Heart right ventricle (tissue), 16 donors: ENCODE measurements around the gene COPZ1. TPM values are rescaled to one million over a fixed set of nuclear protein-coding genes. Genes with fewer than 3 reads are reported as not detected.

Experiments
- ATAC-seq, 8 donors: fragments of 200-7000 bp; cut with Tn5 transposase; one replicate each; pipeline ENCODE4 v1.9.1; 2020; ENCODE audit warnings: mild to moderate bottlenecking in 8 of 8, moderate library complexity in 8 of 8, moderate number of reproducible peaks in 1 of 8
- DNase-seq, 2 donors: peaks; one replicate each; pipeline ENCODE4 v3.0.0-alpha.2; 2020
- H3K27ac ChIP-seq, 10 donors: fragments of 200-600 bp; sonication (generic) in 2 of 10; one replicate each; pipeline versions ENCODE4 v1.5.0 to v1.8.0; 2020 to 2022; ENCODE audit warnings: mild to moderate bottlenecking in 3 of 10
- H3K27me3 ChIP-seq, 7 donors: fragments of 200-600 bp; one replicate each; pipeline ENCODE4 v1.8.0; 2021 to 2022; ENCODE audit warnings: mild to moderate bottlenecking in 2 of 7
- H3K36me3 ChIP-seq, 9 donors: fragments of 200-600 bp; sonication (generic) in 1 of 9; one replicate each; pipeline versions ENCODE4 v1.5.0 to v1.8.0; 2020 to 2022; ENCODE audit warnings: mild to moderate bottlenecking in 2 of 9
- H3K4me1 ChIP-seq, 9 donors: fragments of 200-600 bp; sonication (generic) in 1 of 9; one replicate each; pipeline versions ENCODE4 v1.5.0 to v1.8.0; 2020 to 2022; ENCODE audit warnings: mild to moderate bottlenecking in 4 of 9
- H3K4me3 ChIP-seq, 10 donors: fragments of 200-600 bp; sonication (generic) in 2 of 10; one replicate each; pipeline versions ENCODE4 v1.5.0 to v1.8.0; 2020 to 2022; ENCODE audit warnings: mild to moderate bottlenecking in 7 of 10, moderate library complexity in 2 of 10
- H3K9me3 ChIP-seq, 11 donors: fragments of 200-600 bp in 10 of 11; sonication (generic) in 2 of 11; one replicate each; pipeline versions ENCODE4 v1.5.0 to v1.8.0; 2013 to 2022; ENCODE audit warnings: mild to moderate bottlenecking in 2 of 11, control low read depth in 1 of 11, moderate library complexity in 1 of 11
- WGBS, 2 donors: extraction: QIAGEN DNeasy Blood & Tissue Kit; methylation state at CpG; one replicate each; pipeline ENCODE4 v1.1.7; 2013; ENCODE audit warnings: inconsistent platforms in 1 of 2; 5-methylcytosine and 5-hydroxymethylcytosine counted together
- intact Hi-C, 10 donors: fragments of 100-400 bp; cut with DNase I; formaldehyde crosslinking; loops; one replicate each; pipeline versions ENCODE4 v1.11.1 to v1.14.2; 2022
- polyA plus RNA-seq, 2 donors: library from polyadenylated mRNA; stranded (reverse); fragments of 200-250 nt; gene quantifications; one replicate each; pipeline ENCODE4 v1.2.3, GENCODE V29; 2013
- total RNA-seq, 10 donors: library from RNA; stranded (reverse); fragmentation: NEBNext Ultra II Directional in 3 of 10; extraction: Animal tissue kit (Norgen Biotek cat#: 25700) in 3 of 10; gene quantifications; one replicate each; pipeline versions ENCODE4 v1.2.1 to v1.2.4, GENCODE V29; 2021 to 2023
- TF ChIP-seq, protein P1 (sequence below), 9 donors: fragments of 200-600 bp; sonication (generic) in 2 of 9; IDR thresholded peaks; one replicate each; pipeline versions ENCODE4 v1.5.0 to v1.8.0; 2021 to 2022; ENCODE audit warnings: antibody characterized with exemption in 9 of 9, mild to moderate bottlenecking in 5 of 9, moderate library complexity in 1 of 9
- donor health status: Arrhythmogenic right ventricular cardiomyopathy.
- donor health status: ischemic (EF 13 %, LVEDD 7.1; RV severe dilation, severe dysfunction).
- donor health status: healthy with polysubstance abuse.
- donor health status: DM: no; HTN: yes; CAD: no.
- donor health status: DM: no; HTN: no; CAD: no.
- donor health status: ischemic (EF 25% LVEDD 6.9; RV normal size, moderate dysfunction).
- donor health status: ischemic (EF 25% LVEDD 5.7; RV mildly dilated, moderate dysfunction).
- donor health status: healthy.
- donor health status: DM: yes; HTN: yes; CAD: no.
- donor health status: Ischemic cardiomyopathy.
- donor health status: ischemic (EF 35%, LVEDD 5.7; RV mildly dilated, moderate dysfunction).
- donor health status: nonischemic (EF 11% LVEDD 7.7; RV severe dilation, severe dysfunction).
- donor health status: DM: yes; HTN: yes; CAD: no.
- donor health status: PGD.
- donor health status: ischemic (EF 29% LVEDD 5.4; RV normal size, mild dysfunction).
- donor health status: nonischemic (EF 23%, LVEDD 6.1; RV moderate dilation, normal function).

The COPZ1 gene
- total and polyA plus RNA-seq, 12 donors = 64.0 to 152 (median 131) TPM

DNA sequence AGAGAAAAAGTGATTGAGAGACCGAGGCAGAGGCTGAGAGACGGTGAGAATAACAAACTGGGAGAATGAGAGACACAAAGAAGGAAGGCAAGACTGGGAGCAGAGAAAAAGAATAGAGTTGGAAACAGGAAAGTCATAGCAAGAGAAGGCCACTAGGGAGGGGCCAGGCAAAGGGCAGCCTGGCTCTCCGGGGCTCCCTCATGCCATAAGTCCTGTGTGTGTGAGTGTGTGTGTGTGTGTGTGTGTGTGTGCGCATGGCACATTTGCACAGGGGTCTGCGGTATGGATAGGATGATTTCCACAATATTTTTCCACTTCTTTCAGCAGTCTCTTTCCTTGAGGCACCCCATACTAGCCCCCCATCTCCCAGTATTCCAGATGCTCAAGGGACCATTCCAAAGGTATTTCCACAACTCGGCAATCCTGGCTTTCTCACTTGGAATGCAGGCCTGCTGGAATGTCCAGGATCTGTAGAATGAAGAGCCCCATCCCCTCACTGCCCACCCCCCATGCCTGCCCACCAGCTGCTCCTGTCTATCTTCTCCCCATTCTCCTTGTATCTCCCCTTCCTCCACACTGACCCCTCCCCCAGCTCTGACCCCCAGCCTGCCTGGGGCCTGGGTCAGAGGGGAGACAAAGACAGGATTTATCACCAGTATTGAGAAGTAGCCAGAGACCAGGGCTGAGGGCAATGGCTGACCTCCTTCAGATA lies 30.3 kb downstream of the COPZ1 start:
- no peaks in the 10 kb centered on the region for H3K27me3 ChIP-seq
- H3K4me3 ChIP-seq = no peak overlapping the region
- ATAC-seq (no peak), DNase-seq (no peak)
- H3K36me3 ChIP-seq = peaks cover 0 to 21% (median 8%) of the 10 kb centered on the region in 9 donors
- no peak overlapping the region for H3K27ac ChIP-seq
- WGBS, 2 donors = 64 to 68% methylated on average over 6 of the region's 6 CpGs
- no peaks in the 10 kb centered on the region for H3K9me3 ChIP-seq
- intact Hi-C loops = loop anchor here in 1 of 10 donors (10.0 kb wide), 1 partner anchor 340 kb away; no protein-coding TSS in a partner anchor
- peaks cover 4 to 59% (median 33%) of the 10 kb centered on the region in 9 donors for H3K4me1 ChIP-seq
- TF ChIP-seq, protein P1, sequence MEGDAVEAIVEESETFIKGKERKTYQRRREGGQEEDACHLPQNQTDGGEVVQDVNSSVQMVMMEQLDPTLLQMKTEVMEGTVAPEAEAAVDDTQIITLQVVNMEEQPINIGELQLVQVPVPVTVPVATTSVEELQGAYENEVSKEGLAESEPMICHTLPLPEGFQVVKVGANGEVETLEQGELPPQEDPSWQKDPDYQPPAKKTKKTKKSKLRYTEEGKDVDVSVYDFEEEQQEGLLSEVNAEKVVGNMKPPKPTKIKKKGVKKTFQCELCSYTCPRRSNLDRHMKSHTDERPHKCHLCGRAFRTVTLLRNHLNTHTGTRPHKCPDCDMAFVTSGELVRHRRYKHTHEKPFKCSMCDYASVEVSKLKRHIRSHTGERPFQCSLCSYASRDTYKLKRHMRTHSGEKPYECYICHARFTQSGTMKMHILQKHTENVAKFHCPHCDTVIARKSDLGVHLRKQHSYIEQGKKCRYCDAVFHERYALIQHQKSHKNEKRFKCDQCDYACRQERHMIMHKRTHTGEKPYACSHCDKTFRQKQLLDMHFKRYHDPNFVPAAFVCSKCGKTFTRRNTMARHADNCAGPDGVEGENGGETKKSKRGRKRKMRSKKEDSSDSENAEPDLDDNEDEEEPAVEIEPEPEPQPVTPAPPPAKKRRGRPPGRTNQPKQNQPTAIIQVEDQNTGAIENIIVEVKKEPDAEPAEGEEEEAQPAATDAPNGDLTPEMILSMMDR (IDR thresholded peaks at IDR 0.05) = no peak

GRCh38 chr12:54356228-54356627 lies 31.3 kb downstream of the COPZ1 start:
- WGBS, 2 donors = 84 to 85% methylated on average over 3 of the region's 3 CpGs
- H3K36me3 ChIP-seq = peaks cover 0 to 11% (median 0%) of the 10 kb centered on the region in 9 donors
- no peak for DNase-seq
- no peaks in the 10 kb centered on the region for H3K27me3 ChIP-seq
- peaks cover 4 to 58% (median 34%) of the 10 kb centered on the region in 9 donors for H3K4me1 ChIP-seq
- H3K4me3 ChIP-seq = no peak overlapping the region
- no peak for ATAC-seq
- no peak overlapping the region for H3K27ac ChIP-seq
- intact Hi-C loops = loop anchor here in 1 of 10 donors (10.0 kb wide), 1 partner anchor 341 kb away; no protein-coding TSS in a partner anchor
- TF ChIP-seq, protein P1 (IDR thresholded peaks at IDR 0.05) = no peak
- no peaks in the 10 kb centered on the region for H3K9me3 ChIP-seq

DNA sequence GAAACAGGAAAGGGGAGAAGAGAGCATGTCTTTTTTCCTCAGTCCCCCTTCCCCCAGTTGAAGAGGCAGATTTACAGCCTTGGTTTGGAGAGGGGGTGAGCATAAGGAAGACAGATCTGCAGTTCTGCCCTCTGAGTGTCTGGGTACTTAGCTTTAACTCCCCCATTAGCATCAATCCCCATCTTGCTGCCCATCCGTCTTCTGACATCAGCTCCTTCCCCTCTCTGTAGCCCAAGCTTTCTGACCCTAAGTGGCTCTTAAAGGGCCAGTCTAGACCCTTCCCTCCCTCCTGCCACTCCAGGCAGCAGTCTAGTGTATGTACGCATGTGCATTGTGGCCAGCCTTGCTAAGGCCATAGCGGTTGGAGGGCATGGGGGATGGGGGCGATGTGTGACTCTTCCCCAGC lies 32.0 kb downstream of the COPZ1 start:
- Histone ChIP-seq H3K9me3 (no peaks in the 10 kb centered on the region), H3K4me3 (no peak overlapping the region), H3K27ac (no peak overlapping the region), H3K4me1 (peaks cover 4 to 51% (median 27%) of the 10 kb centered on the region in 9 donors), H3K27me3 (no peaks in the 10 kb centered on the region), H3K36me3 (peaks cover 0 to 4% (median 0%) of the 10 kb centered on the region in 9 donors)
- ATAC-seq = no peak
- DNase-seq = no peak
- TF ChIP-seq, protein P1 (IDR thresholded peaks at IDR 0.05) = no peak
- 89% methylated on average over 4 of the region's 4 CpGs for WGBS, 2 donors
- intact Hi-C loops = loop anchor here in 1 of 10 donors (10.0 kb wide), 1 partner anchor 342 kb away; no protein-coding TSS in a partner anchor

- WGBS, 2 donors = 55 to 57% methylated on average over 2 of the region's 2 CpGs
- Histone ChIP-seq H3K36me3 (no peaks in the 10 kb centered on the region), H3K27me3 (no peaks in the 10 kb centered on the region), H3K9me3 (no peaks in the 10 kb centered on the region), H3K4me1 (peaks cover 4 to 44% (median 22%) of the 10 kb centered on the region in 9 donors), H3K4me3 (peak overlapping the region in 3 of 10 donors; percentile 62 to 76 (median 66)), H3K27ac (peak overlapping the region in 2 of 10 donors; percentile 92 to 95)
- no peak for DNase-seq
- intact Hi-C loops = loop anchor here in 2 of 10 donors (2.0 to 10.0 kb wide), 2 partner anchors 21 to 343 kb away; no protein-coding TSS in a partner anchor
- no peak for ATAC-seq
- TF ChIP-seq, protein P1 (IDR thresholded peaks at IDR 0.05) = no peak
Observed at GRCh38 chr12:54357506-54358190, 32.7 kb downstream of the COPZ1 start.
